Ascending aorta (tissue), 2 donors: ENCODE results near the gene SLC52A1. TPM values are rescaled to one million over a fixed set of nuclear protein-coding genes. Genes with fewer than 3 reads are reported as not detected.
"Not testable (repeated sequence)": the region's sequence is repeated elsewhere in the genome, so short reads cannot be mapped to it uniquely, and the experiment has no call there.

Source experiments
- DNase-seq, 2 donors: peaks; one replicate each; pipeline ENCODE4 v3.0.0-alpha.2; 2019; ENCODE audit warnings: low spot score in 2 of 2
- H3K27ac ChIP-seq, 2 donors: fragments of 200-600 bp; sonication (generic); one replicate each; pipeline ENCODE4 v1.5.1; 2016 to 2017; ENCODE audit warnings: mild to moderate bottlenecking in 1 of 2
- H3K27me3 ChIP-seq: fragments of 200-600 bp; sonication (generic); one replicate; pipeline ENCODE4 v1.5.1; 2017
- H3K36me3 ChIP-seq, 2 donors: fragments of 200-600 bp; sonication (generic); one replicate each; pipeline ENCODE4 v1.5.1; 2016
- H3K4me1 ChIP-seq, 2 donors: fragments of 200-600 bp; sonication (generic); one replicate each; pipeline ENCODE4 v1.5.1; 2016 to 2017; ENCODE audit warnings: mild to moderate bottlenecking in 1 of 2
- H3K4me3 ChIP-seq, 2 donors: fragments of 200-600 bp; sonication (generic); one replicate each; pipeline ENCODE4 v1.5.1; 2016 to 2017; ENCODE audit warnings: mild to moderate bottlenecking in 1 of 2
- H3K9me3 ChIP-seq, 2 donors: fragments of 200-600 bp; sonication (generic); one replicate each; pipeline ENCODE4 v1.5.1; 2016
- CTCF ChIP-seq, 3 experiments: fragments of 200-600 bp in 2 of 3; fragments of 450-650 bp in 1 of 3; sonication (generic) in 2 of 3; IDR thresholded peaks; one replicate each; pipeline ENCODE4 v1.5.1; 2016 to 2019; ENCODE audit warnings: antibody characterized with exemption in 3 of 3, mild to moderate bottlenecking in 1 of 3, moderate library complexity in 1 of 3
- intact Hi-C: fragments of 100-400 bp; cut with DNase I; formaldehyde crosslinking; loops from one replicate; pipeline ENCODE4 v1.15.1; 2023
- total RNA-seq: library from RNA; depleted of rRNA; stranded (reverse); fragments of >200 nt; gene quantifications from one replicate; pipeline ENCODE4 v1.1.0, GENCODE V29; 2016

SLC52A1 gene
- total RNA-seq, 1 donor from 2014 or later: not detected

GRCh38 chr17:5034651-5035050, 575 bp downstream of the SLC52A1 start:
- no peak for TF ChIP-seq CTCF (IDR thresholded peaks at IDR 0.05)
- no peak for DNase-seq
- peaks cover 0 to 4% of the 10 kb centered on the region in 2 donors for H3K4me1 ChIP-seq
- intact Hi-C loops: no loop called here
- H3K27me3 ChIP-seq: no peaks in the 10 kb centered on the region
- no peaks in the 10 kb centered on the region for H3K36me3 ChIP-seq
- no peak overlapping the region for H3K27ac ChIP-seq
- no peak overlapping the region for H3K4me3 ChIP-seq
- H3K9me3 ChIP-seq: no peaks in the 10 kb centered on the region

- no peak for DNase-seq
- intact Hi-C loops: no loop called here
- H3K9me3 ChIP-seq: no peaks in the 10 kb centered on the region
- no peak overlapping the region for H3K27ac ChIP-seq
- no peaks in the 10 kb centered on the region for H3K27me3 ChIP-seq
- H3K36me3 ChIP-seq: no peaks in the 10 kb centered on the region
- no peak for TF ChIP-seq CTCF (IDR thresholded peaks at IDR 0.05)
- no peak overlapping the region for H3K4me3 ChIP-seq
- H3K4me1 ChIP-seq: peaks cover 0 to 4% of the 10 kb centered on the region in 2 donors
These were observed 1.2 kb downstream of the SLC52A1 start for GRCh38 chr17:5034063-5034462.

GRCh38 chr17:5033352-5034015, 1.7 kb downstream of the SLC52A1 start:
- Histone ChIP-seq H3K4me1 (peaks cover 0 to 4% of the 10 kb centered on the region in 2 donors), H3K9me3 (no peaks in the 10 kb centered on the region), H3K4me3 (no peak overlapping the region), H3K27me3 (no peaks in the 10 kb centered on the region), H3K27ac (no peak overlapping the region), H3K36me3 (no peaks in the 10 kb centered on the region)
- intact Hi-C loops: no loop called here
- TF ChIP-seq CTCF (IDR thresholded peaks at IDR 0.05): no peak
- no peak for DNase-seq

- Histone ChIP-seq H3K9me3 (no peaks in the 10 kb centered on the region), H3K4me3 (no peak overlapping the region), H3K4me1 (peaks cover 0 to 4% of the 10 kb centered on the region in 2 donors), H3K27ac (no peak overlapping the region), H3K27me3 (no peaks in the 10 kb centered on the region), H3K36me3 (no peaks in the 10 kb centered on the region)
- no peak for TF ChIP-seq CTCF (IDR thresholded peaks at IDR 0.05)
- DNase-seq: no peak
- intact Hi-C loops: no loop called here
These were observed 2.4 kb downstream of the SLC52A1 start for GRCh38 chr17:5032865-5033264.

GRCh38 chr17:5031365-5032082, 3.7 kb downstream of the SLC52A1 start:
- Histone ChIP-seq H3K27me3 (no peaks in the 10 kb centered on the region), H3K9me3 (no peaks in the 10 kb centered on the region), H3K36me3 (no peaks in the 10 kb centered on the region), H3K27ac (peak overlapping the region in 1 of 2 donors; percentile 28), H3K4me1 (peaks cover 0 to 4% of the 10 kb centered on the region in 2 donors), H3K4me3 (peak overlapping the region; percentile 55 to 66)
- peak; percentile 66 to 85 (median 81) for TF ChIP-seq CTCF (IDR thresholded peaks at IDR 0.05)
- intact Hi-C loops: loop anchor here (2.0 kb wide), 1 partner anchor 29 kb away; no protein-coding TSS in a partner anchor
- DNase-seq: peak in 1 of 2 donors; percentile 85

- intact Hi-C loops: loop anchor here (2.0 kb wide), 1 partner anchor 31 kb away; no protein-coding TSS in a partner anchor
- not testable (repeated sequence) for DNase-seq
These were observed 5.1 kb downstream of the SLC52A1 start for GRCh38 chr17:5030168-5030567.

More at GRCh38 chr17:5030168-5030567, 5.1 kb downstream of the SLC52A1 start:
- not testable (repeated sequence) for H3K9me3 ChIP-seq, H3K4me3 ChIP-seq, H3K4me1 ChIP-seq, H3K36me3 ChIP-seq, H3K27me3 ChIP-seq, H3K27ac ChIP-seq
